GM19452 (cell line): ENCODE measurements around the gene S100A6.
A peak's percentile ranks its signal among the peaks of the same experiment; 100 is the strongest.
"Not testable (repeated sequence)": the region's sequence is repeated elsewhere in the genome, so short reads cannot be mapped to it uniquely, and the experiment has no call there.

Experiments
- ATAC-seq: cut with Tn5 transposase; IDR thresholded peaks from one replicate; pipeline ENCODE4 v1.9.1; 2021; ENCODE audit not compliant: unreplicated experiment

The S100A6 gene

DNA sequence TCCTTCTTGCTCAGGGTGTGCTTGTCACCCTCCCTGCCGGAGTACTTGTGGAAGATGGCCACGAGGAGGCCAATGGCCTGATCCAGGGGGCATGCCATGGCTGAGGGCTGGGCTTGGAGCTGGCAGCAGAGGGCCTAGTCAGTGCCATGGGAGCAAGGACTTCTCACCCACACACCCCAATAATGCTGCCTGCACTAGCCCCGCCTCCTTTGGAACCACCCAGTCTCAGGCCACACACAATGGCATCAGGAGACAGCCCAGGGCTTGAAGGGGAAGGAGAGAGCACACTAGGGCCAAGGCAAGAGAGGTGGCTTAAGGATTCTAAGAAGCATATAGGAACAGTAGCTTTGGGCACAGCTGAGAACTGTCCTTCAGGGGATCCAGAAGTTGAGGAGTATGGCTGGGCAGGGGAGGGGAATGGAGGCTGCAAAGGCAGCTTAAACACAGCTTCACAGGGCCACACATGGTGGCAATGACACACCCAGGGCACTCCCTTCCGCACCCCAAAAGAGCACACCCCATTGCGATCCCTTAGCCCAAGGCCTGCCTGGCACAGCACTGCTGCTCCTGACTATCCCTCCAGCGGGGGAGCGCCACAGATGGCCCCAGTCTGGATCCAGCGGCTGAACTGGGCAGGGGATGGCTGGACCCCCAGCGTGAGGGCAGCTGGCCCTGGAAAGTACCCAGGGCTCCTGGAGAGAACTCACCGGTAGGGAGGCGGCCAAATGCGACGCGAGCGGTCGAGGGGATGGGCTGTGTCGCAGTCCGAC lies at the start of gene S100A6:
Gene S100A6 (minus strand): TSS at position 750 of the 770 bp plus-strand sequence. CDS start 652 bp downstream, at position 98.
- no peak for ATAC-seq

DNA sequence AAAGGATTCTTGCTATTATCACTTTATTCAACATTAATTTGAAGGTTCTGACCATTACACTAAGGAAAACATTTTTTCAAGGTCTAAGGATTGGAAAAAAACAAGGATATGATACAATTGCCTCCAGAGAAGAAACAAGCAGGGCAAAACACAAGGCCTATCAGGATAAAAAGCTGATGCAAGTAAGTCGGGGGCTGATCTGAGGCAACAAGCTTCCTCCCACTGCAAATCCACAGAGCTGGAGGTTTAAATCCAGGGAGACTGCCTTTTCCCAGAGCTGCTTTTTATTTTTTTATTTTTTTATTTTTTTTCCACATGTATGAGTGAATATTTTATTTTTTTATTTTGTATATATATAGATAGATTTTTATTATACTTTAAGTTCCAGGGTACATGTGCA lies 49.2 kb upstream of the S100A6 start:
- ATAC-seq = no peak

DNA sequence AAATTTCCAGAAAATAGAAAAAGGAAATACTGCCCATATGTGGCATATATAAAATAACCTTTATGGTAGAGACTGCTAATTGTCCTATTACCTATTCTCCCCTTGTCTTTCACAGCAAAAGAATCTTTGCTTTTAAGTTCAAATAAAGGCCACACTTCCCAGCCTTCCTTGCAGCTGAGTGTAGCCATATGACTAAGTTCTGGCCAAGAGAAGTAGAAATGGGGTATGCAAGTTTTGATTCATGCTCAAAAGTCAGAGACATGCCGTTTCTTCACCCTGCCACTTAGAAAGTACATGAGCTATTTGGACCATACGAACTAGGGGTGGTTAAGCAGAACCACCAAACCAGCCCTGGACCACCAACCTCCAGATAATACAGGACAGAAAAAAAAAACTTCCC lies 48.2 kb upstream of the S100A6 start:
- no peak for ATAC-seq

DNA sequence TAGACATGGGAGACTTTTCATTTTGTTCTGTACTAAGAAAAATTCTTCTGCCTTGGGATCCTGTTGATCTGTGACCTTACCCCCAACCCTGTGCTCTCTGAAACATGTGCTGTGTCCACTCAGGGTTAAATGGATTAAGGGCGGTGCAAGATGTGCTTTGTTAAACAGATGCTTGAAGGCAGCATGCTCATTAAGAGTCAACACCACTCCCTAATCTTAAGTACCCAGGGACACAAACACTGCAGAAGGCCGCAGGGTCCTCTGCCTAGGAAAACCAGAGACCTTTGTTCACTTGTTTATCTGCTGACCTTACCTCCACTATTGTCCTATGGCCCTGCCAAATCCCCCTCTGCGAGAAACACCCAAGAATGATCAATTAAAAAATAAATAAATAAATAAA lies 47.7 kb upstream of the S100A6 start:
- not testable (repeated sequence) for ATAC-seq

DNA sequence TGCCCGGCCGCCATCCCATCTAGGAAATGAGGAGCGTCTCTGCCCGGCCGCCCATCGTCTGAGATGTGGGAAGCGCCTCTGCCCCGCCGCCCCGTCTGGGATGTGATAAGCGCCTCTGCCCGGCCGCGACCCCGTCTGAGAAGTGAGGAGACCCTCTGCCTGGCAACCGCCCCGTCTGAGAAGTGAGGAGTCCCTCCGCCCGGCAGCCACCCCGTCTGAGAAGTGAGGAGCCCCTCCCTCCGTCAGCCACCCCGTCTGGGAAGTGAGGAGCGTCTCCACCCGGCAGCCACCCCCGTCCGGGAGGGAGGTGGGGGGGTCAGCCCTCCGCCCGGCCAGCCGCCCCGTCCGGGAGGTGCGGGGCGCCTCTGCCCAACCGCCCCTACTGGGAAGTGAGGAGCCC lies 47.0 kb upstream of the S100A6 start:
- not testable (repeated sequence) for ATAC-seq

DNA sequence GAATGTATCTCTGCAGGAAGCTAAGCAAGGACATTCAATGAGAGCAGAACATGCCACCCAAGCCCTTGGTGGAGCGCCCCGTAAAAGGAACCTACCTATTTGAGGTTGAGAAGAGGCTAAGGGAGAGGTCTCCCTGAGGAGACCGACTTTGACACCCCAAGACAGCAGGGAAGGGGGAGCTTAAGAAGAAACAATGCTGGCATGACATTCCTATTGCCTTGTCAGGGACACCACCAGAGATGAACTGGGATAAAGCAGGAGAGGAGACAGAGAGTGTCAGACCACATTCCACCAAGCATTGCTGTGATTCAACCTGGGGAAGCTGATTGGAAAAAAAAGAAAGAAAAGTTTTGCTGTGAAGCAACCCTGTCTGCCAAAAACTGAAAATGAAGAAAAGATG lies 43.1 kb upstream of the S100A6 start:
- no peak for ATAC-seq

DNA sequence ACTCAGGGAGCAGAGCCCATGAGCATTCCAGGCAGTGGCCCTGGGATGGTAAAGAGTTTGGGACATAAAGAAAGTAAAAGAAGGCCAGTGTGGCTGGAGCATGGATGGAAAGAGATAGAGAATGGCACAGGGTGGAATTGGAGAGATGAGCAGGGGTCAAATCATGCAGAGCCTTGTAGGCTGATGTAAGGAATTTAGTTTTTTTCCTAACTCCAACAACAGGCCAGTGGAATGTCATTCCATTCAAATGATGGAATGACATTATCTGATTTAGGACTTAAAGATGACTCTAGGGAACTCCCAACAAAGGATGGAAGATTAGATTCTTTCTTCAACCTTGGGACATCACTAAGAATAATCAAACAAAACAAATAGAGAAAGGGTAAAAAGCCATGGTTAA lies 42.7 kb upstream of the S100A6 start:
- ATAC-seq = no peak

DNA sequence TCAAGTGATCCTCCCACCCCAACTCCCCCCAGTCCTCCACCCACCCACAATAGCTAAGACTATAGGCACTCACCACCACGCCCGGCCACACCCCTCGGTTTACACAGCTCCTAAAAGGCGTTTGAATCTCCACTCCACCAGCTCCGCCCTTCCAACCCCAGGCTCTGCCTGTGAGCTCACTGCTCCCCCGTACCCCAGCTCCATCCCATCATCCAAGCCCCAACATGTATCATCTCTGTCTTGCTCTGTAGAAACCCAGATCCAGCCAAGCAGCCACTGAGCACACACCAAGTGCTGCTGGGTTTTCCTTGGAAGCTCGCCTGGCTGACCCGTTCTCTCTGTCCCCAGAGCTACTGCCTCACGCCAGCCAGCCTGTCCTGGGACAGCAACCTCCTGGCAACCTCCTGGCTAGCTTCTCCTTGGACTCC lies 41.8 kb upstream of the S100A6 start:
- ATAC-seq = no peak

DNA sequence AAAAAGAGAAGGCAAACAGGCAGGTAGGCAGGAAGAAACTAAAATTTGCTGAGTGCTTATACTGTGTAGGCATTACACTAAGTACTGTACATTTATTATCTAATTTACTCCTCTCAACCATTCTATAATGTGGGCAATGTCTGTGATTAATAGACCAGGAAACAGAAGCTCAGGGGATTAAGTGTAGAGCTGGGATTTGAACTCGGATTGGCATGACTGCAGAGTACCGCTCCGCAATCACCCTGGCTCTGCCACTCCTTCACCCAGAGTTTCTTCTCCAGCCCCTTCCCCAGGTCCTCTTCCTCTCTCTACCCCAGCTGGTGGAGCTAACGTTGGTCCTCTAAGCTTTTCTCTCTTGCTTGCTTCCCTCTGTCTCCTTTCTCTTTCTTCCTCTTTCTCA lies 41.3 kb upstream of the S100A6 start:
- ATAC-seq = no peak

DNA sequence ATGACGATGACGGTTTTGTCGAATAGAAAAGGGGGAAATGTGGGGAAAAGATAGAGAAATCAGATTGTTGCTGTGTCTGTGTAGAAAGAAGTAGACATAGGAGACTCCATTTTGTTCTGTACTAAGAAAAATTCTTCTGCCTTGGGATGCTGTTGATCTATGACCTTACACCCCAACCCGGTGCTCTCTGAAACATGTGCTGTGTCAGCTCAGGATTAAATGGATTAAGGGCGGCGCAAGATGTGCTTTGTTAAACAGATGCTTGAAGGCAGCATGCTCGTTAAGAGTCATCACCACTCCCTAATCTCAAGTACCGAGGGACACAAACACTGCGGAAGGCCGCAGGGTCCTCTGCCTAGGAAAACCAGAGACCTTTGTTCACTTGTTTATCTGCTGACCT lies 39.7 kb upstream of the S100A6 start:
- ATAC-seq = not testable (repeated sequence)

DNA sequence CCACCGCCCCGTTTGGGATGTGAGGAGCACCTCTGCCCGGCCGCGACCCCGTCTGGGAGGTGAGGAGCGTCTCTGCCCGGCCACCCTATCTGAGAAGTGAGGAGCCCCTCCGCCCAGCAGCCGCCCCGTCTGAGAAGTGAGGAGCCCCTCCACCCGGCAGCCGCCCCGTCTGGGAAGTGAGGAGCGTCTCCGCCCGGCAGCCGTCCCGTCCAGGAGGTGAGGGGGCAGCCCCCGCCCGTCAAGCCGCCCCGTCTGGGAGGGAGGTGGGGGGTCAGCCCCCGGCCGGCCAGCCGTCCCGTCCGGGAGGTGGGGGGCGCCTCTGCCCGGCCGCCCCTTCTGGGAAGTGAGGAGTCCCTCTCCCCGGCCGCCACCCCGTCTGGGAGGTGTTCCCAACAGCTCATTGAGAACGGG lies 39.3 kb upstream of the S100A6 start:
- not testable (repeated sequence) for ATAC-seq

DNA sequence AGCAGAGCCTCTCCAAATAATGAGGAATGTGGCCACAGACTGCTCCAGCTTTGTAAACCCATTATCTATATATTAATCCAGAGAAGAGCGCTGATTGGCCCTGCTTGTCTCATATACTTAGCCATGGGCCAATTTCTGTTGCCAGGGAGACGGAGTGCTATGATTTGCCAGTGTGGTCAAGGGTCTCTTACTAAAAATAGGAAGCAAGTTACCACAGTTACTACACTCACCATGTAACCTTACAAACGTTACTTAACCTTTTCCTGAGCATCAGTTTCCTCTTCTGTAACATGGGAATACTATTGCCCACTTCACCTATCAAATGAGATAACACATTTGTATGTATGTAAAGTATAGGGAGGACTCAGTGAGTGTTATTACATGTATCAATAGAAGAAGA lies 37.6 kb upstream of the S100A6 start:
- ATAC-seq = no peak

DNA sequence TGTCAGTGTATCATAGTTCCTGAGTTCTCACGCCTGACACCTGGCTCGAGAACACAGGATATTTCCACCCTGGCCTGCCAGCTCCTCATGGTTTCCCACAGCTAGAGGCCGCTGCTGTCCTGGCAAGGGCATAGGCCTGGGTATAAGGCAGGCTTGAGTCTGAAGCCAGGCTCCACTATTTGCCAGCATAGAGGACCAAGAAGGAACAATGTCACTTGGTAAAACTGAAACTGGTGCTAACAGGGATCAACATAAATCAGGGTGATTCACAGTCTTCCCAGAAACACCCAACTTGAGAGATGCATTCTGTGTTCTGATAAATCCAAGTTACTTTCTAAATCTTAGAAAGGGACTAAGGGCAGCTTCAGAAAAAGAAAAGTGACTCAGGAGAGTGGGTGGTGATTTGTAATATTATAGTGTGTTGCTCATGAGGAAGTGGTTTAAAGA lies 36.8 kb upstream of the S100A6 start:
- ATAC-seq = peak; percentile 61

DNA sequence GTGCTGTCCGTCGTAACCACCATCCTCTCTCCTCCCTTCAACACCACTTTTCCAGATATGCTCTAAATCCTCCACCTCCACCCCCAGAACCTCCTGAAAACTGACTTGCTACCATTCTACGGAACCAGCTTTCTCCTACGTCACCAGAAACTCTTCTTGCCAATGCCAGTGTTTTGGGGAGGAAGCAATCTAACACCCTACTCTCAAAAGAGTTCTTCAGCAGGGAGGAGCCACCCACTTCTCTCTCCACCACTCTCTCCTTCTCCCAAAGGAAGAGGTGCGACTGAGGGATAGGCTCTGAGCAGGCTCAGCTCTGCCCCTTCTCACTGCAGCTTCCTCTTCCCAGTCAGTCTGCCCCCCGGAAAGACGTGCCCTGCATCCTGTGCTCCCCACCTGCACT lies 35.9 kb upstream of the S100A6 start:
- ATAC-seq = no peak

DNA sequence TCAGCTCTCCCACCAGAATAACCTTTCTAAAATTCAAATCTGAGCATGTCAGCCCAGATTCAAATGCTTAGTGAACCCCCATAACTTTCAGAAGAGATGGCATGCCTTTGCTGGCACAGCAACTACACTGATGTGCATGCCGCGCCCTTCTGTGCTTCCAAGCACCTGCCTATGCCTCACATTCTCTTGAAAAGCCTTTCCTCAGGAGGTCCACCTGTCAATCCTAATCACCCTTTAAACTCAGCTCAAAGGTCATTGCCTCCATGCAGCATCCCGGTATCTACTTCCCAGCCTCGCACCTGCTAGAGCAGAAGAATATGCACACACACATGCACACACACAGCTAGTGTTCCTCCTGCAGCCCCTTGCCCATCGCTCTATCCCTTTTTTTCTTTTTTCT lies 35.1 kb upstream of the S100A6 start:
- no peak for ATAC-seq

DNA sequence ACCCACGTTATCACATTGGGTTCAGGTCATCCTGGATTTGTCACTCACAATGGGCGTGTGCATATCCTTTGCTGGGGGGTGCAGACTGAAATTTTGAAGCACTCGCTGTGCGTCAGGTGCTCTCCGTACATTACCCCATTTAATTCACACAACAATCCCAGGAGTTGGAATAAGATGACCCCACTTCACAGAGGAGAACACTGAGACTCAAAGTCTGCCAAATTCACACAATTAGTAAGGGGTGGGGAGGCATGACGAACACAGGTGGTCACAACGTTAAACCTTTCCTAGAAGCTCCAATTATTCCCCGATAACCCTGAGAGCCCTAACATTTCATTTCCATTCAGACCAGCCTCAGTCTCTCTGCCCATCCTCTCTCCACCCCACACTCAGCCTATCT lies 33.7 kb upstream of the S100A6 start:
- no peak for ATAC-seq

DNA sequence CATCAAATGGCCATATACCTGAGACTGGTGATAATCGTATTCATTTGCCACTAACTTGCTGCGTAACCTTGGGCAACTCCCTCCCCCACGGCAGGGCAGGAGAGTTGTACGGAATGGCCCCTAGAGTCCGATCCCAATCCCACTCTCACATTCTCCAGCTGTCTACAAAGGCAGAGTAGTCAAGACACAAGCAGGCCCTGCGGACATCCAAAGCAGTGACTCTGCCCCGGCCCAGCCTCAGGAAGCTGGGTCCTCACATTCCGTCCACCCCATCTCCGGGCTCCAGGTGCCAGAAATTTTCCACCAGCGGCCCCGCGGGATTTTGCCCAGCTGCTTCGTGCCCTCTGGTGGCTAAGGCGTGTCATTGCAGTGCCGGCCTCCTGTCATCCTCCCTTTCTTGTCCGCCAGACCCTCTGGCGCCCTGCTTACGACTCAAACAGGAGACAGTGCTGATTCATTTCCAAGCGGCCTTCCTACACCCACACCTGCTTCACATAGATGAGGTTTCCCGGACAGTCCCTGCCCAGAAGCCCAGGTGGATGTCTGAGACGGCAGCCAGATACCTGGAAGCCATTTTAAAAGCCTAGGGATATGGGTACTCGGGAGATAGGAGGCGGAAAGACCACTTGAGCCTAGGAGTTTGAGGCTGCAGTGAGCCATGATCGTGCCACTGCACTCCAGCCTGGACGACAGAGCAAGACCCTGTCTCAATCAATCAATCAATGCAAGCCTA lies 32.7 kb upstream of the S100A6 start:
- no peak for ATAC-seq

DNA sequence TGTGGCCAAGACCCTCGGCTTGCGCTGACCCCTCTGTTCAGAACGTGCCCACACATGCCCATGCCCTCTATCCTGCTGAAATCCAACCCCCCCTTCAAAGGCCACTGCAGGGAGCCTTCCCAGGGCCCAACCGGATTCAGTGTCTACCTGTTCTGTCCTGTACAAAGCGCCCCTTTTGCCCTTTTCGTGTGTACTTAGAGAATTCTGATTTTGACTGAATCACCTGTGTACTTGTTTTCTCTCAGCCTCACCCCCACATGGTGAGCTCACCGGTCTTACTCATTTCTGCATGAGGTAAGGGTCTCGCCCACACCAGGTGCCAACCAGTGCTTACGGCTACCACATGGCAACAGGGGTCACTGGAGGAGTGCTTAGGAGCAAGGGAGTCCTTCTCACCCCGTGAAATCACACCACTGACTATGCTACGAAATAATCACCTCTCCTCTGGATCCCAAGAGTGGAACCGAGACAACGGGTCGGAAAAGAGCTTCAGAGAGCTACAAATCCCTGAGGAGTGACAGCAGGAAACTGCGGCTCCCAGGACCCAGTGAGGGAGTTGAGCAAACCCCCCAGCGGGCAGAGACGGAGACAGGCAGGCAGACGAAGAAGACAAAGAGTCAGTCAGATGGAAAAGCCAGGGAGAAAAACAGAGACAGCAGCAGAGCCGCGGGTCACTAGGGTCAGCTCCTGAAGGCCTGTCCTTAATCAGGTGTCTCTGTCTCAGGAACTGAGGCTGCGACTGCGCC lies 32.0 kb upstream of the S100A6 start:
- no peak for ATAC-seq

DNA sequence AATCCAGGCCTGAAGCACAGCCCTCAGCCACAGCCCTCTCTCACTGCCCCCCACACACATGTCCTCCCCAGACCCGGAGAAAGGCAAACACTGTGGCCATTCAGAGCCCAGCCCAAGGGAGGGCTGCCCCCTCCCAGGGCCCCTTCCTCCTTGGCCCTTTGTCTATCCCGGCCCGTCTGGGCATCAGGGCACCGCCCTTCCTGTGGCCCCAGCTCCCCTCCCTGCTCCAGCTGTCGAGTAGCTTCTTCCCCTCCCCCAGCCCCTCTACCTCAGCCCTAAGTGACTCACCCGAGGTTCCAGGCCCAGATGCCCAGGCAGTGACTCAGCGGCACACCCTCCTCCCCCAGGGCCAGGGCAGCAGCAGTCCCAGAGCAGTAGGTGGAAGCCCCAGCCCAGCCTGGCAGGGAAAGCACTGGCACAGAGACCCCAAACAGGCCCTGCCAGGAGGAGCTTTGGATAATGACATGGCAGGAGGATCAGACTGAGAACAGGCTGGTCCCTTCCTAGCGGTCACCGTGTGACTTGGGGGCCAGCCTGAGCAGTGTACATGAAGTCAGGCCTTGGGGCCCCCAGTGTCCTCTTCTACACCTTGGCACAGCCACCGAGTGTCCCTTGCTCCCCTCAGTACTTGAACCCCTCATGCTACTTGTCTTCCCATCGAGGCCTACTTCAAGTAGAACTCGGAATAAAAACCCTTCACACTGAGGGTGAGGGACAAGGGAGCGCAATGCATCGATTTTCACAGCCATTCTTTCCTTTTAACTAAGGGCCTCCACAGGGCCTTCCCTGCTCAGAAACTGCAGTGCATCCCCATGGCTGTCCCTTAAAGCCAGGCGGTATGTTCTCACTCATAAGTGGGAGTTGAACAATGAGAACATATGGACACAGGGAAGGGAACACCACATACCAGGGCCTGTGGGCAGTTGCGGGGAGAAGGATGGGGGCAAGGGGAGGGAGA lies 30.9 kb upstream of the S100A6 start:
- ATAC-seq = no peak

DNA sequence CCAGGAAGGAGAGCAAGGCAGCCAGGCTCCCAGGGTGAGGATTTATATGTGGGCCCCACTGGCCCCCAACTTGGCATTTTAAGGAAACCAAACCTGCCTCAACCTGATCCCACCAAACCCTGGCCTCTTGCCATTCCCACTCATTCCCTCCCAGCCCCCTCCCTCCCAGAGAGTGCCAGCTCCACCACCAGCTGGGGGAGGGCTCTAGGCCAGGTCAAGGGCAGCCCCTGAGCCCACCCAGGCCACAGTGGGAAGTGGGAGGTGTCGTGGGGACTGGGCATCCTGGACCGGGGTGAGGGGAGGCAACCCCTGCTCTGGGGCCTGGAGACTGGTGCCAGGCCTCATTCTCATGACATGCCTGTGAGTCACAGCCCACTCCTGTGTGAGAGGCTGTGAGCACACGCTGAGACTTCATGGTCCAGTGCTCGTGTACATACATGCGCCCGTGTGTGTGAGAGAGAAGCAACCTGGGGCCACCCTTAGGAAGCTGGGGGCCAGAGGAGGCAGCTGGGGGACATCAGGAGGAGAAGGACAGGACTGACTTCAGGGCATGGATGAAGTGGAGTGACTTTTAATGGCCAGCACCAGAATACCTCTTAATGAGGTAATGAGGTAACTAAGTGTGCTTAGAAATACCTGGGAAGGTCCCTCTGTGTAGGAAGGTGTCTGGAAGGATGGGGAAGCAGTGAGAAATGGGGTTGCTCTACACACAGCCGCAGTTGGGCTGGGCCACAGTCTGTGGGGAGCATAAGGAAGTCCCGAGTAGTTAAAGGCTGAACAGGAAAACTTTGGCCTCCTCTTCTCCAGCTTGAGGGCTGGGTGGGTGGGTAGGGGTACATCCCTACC lies 30.0 kb upstream of the S100A6 start, which contains the start of gene S100A2:
Gene S100A2 (minus strand): TSS at position 316 of the 846 bp plus-strand sequence. CDS start 1,967 bp downstream, outside the sequence.
- ATAC-seq = peak; percentile 41
